Measurements from ENCODE around the gene ZC3H11A. TPM values are rescaled to one million over a fixed set of nuclear protein-coding genes. Genes with fewer than 3 reads are reported as not detected.

ZC3H11A gene
- total and polyA plus RNA-seq, 11 donors: 25.6 to 54.2 (median 42.2) TPM

DNA sequence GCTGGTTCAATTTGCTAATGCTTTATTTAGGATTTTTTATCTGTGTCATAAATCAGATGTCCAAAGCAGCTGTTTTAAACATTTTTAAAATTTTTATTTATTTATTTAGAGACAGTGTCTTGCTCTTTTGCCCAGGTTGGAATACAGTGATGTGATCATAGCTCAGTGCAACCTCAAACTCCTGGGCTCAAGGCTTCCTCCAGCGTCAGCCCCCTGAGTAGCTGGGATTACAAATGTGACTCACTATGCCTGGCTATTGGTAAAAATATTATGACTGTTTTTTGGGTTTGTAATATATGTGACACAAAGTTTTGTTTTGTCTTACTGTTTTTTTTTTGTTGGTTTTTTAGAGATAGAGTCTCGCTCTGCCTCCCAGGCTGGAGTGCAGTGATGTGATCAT lies 11.8 kb downstream of the ZC3H11A start:
- H3K4me1 ChIP-seq: peaks cover 0 to 29% (median 13%) of the 10 kb centered on the region in 12 donors
- WGBS, 4 donors: 79 to 86% (median 83%) methylated on average over 2 of the region's 2 CpGs
- H3K4me3 ChIP-seq: no peak overlapping the region
- TF ChIP-seq POLR2A (IDR thresholded peaks at IDR 0.05): no peak
- TF ChIP-seq, protein P1, sequence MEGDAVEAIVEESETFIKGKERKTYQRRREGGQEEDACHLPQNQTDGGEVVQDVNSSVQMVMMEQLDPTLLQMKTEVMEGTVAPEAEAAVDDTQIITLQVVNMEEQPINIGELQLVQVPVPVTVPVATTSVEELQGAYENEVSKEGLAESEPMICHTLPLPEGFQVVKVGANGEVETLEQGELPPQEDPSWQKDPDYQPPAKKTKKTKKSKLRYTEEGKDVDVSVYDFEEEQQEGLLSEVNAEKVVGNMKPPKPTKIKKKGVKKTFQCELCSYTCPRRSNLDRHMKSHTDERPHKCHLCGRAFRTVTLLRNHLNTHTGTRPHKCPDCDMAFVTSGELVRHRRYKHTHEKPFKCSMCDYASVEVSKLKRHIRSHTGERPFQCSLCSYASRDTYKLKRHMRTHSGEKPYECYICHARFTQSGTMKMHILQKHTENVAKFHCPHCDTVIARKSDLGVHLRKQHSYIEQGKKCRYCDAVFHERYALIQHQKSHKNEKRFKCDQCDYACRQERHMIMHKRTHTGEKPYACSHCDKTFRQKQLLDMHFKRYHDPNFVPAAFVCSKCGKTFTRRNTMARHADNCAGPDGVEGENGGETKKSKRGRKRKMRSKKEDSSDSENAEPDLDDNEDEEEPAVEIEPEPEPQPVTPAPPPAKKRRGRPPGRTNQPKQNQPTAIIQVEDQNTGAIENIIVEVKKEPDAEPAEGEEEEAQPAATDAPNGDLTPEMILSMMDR (IDR thresholded peaks at IDR 0.05): no peak
- DNase-seq (no peak), ATAC-seq (no peak)
- H3K9me3 ChIP-seq: no peaks in the 10 kb centered on the region
- H3K27ac ChIP-seq: no peak overlapping the region
- no peaks in the 10 kb centered on the region for H3K27me3 ChIP-seq
- intact Hi-C loops (cut with DNase I): no loop called here
- H3K36me3 ChIP-seq: peaks cover 0 to 88% (median 69%) of the 10 kb centered on the region in 9 donors

DNA sequence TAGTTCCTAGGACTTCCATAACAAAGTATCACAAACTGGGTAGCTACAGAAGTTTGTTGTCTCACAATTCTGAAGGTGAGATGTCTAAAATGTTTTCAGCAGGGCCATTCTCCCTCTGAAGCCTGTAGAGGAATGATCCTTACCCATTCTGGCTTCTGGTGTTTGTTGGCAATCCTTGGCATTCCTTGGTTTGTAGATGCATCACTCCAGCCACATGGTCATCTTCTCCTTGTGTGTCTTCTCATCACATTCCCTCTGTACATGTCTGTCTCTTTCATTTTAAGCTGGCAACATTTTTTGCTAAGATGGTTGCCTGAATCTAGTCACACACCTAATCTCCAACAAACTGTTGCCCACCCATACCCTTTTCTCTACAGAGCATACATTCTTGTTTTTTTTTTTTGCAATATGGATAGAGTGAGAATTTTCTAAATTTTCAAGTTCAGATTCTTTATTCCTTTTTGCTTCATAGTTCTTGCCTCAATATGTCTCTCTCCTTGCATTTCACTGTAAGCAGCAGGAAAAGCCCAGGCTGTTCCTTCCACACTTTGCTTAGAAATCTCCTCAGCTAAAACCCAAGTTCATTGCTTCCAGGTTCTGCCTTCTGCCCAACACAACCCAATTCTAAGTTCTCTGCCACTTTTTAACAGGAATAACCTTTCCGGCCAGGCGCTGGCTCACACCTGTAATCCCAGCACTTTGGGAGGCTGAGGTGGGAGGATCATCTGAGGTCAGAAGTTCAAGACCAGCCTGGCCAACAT lies 18.3 kb downstream of the ZC3H11A start:
- TF ChIP-seq, protein P1 (IDR thresholded peaks at IDR 0.05): no peak
- no peak for TF ChIP-seq POLR2A (IDR thresholded peaks at IDR 0.05)
- ATAC-seq (no peak), DNase-seq (no peak)
- 96 to 100% (median 98%) methylated on average over 2 of the region's 2 CpGs for WGBS, 4 donors
- Histone ChIP-seq H3K4me3 (no peak overlapping the region), H3K4me1 (peaks cover 0 to 4% (median 0%) of the 10 kb centered on the region in 12 donors), H3K27me3 (no peaks in the 10 kb centered on the region), H3K9me3 (no peaks in the 10 kb centered on the region), H3K27ac (no peak overlapping the region), H3K36me3 (peaks cover 0 to 96% (median 78%) of the 10 kb centered on the region in 9 donors)
- intact Hi-C loops (cut with DNase I): loop anchor here in 1 of 10 donors (5.0 kb wide), 1 partner anchor 34 kb away; no protein-coding TSS in a partner anchor

DNA sequence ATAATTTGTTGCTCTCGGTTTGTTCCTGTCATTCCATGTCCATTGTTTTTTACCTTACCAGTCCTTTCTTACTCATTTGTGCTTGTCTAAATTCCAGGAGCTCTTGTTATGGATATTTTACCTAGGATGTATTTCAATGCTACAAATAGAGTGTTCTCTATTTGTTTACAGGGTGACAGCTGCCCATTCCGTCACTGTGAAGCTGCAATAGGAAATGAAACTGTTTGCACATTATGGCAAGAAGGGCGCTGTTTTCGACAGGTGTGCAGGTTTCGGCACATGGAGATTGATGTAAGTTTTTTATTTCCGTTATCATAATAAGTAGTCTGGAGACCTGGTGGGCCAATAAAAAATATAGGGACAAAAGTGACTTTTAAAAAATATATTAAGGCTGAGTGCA lies 23.0 kb downstream of the ZC3H11A start:
- Histone ChIP-seq H3K27me3 (no peaks in the 10 kb centered on the region), H3K4me1 (no peaks in the 10 kb centered on the region), H3K9me3 (no peaks in the 10 kb centered on the region), H3K36me3 (peaks cover 0 to 100% (median 92%) of the 10 kb centered on the region in 9 donors), H3K4me3 (no peak overlapping the region), H3K27ac (no peak overlapping the region)
- WGBS, 4 donors: 89 to 95% (median 95%) methylated on average over 6 of the region's 6 CpGs
- no peak for ATAC-seq
- intact Hi-C loops (cut with DNase I): no loop called here
- no peak for DNase-seq
- TF ChIP-seq POLR2A (IDR thresholded peaks at IDR 0.05): no peak
- TF ChIP-seq, protein P1 (IDR thresholded peaks at IDR 0.05): no peak

DNA sequence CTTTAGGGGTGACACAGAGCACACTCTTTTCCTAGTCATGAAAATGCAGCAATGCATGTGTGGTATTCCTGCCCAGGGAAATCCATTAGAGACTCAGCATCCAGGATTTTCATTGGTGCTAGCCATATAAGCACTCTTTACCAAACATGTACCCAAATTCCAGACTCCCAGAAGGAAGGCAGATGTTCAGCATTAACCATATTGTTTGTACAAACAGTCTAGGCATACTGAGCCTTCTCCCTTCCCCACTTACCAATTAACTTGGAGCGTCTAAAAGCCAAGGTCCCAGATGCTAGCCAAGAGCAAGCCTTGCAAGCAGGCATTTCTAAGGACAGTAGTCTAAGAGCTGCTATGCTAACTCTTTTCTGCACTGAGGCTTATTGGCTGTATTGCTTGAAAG lies 27.9 kb downstream of the ZC3H11A start:
- no peak overlapping the region for H3K4me3 ChIP-seq
- DNase-seq (no peak), ATAC-seq (no peak)
- no peaks in the 10 kb centered on the region for H3K27me3 ChIP-seq
- no peaks in the 10 kb centered on the region for H3K9me3 ChIP-seq
- no peaks in the 10 kb centered on the region for H3K4me1 ChIP-seq
- TF ChIP-seq POLR2A (IDR thresholded peaks at IDR 0.05): no peak
- TF ChIP-seq, protein P1 (IDR thresholded peaks at IDR 0.05): no peak
- intact Hi-C loops (cut with DNase I): loop anchor here in 1 of 10 donors (10.0 kb wide), 1 partner anchor 99 kb away; no protein-coding TSS in a partner anchor
- no peak overlapping the region for H3K27ac ChIP-seq
- H3K36me3 ChIP-seq: peaks cover 0 to 99% (median 92%) of the 10 kb centered on the region in 9 donors
- 88 to 100% (median 92%) methylated on average over 1 of the region's 1 CpG for WGBS, 4 donors
